Pancreas (tissue), 10 donors: Measurements from ENCODE around the gene INAFM2. TPM values are rescaled to one million over a fixed set of nuclear protein-coding genes. Genes with fewer than 3 reads are reported as not detected.

Experiments
- ATAC-seq, 4 donors: fragments of 200-7000 bp; cut with Tn5 transposase; one replicate each; pipeline versions ENCODE4 v1.8.0 to v1.9.1; 2020; ENCODE audit warnings: mild to moderate bottlenecking in 4 of 4, moderate library complexity in 4 of 4
- DNase-seq, 6 donors: peaks; one replicate each; pipeline ENCODE4 v3.0.0-alpha.2; 2020
- FAIRE-seq: peaks from 2 replicates; lab custom pipeline; 2012; peaks lifted over from hg19 to GRCh38; lab: Jason Lieb, UNC
- H3K27ac ChIP-seq, 4 donors: fragments of 200-600 bp; sonication (generic); 1 replicate in 3 of 4; 2 replicates in 1 of 4; pipeline versions ENCODE4 v1.5.0 to v1.8.0; 2020
- H3K27me3 ChIP-seq, 4 donors: fragments of 200-600 bp; one replicate each; pipeline ENCODE4 v1.8.0; 2021
- H3K36me3 ChIP-seq, 3 donors: fragments of 200-600 bp; sonication (generic) in 1 of 3; one replicate each; pipeline versions ENCODE4 v1.5.0 to v1.8.0; 2020 to 2021
- H3K4me1 ChIP-seq, 3 donors: fragments of 200-600 bp; one replicate each; pipeline ENCODE4 v1.8.0; 2021
- H3K4me3 ChIP-seq, 4 donors: fragments of 200-600 bp; sonication (generic) in 2 of 4; one replicate each; pipeline versions ENCODE4 v1.5.0 to v1.8.0; 2020 to 2021
- H3K9me3 ChIP-seq, 4 donors: fragments of 200-600 bp; one replicate each; pipeline ENCODE4 v1.8.0; 2021
- CTCF ChIP-seq, 4 donors: fragments of 200-600 bp; sonication (generic) in 3 of 4; IDR thresholded peaks; one replicate each; pipeline versions ENCODE4 v1.5.0 to v1.8.0; 2021; ENCODE audit warnings: antibody characterized with exemption in 4 of 4
- WGBS, 2 donors: extraction: QIAGEN DNeasy Blood & Tissue Kit; methylation state at CpG; one replicate each; pipeline ENCODE4 v1.1.7; 2013; 5-methylcytosine and 5-hydroxymethylcytosine counted together
- intact Hi-C, 3 donors: fragments of 100-400 bp; cut with DNase I; formaldehyde crosslinking; loops; one replicate each; pipeline versions ENCODE4 v1.11.1 to v1.14.2; 2022
- polyA plus RNA-seq, 2 donors: library from polyadenylated mRNA; stranded (reverse); fragments of 200-250 nt; gene quantifications; one replicate each; pipeline ENCODE4 v1.2.3, GENCODE V29; 2013
- total RNA-seq, 6 donors: library from RNA; stranded (reverse); fragmentation: NEBNext Ultra II Directional in 4 of 6; extraction: Animal tissue kit (Norgen Biotek cat#: 25700) in 4 of 6; gene quantifications; one replicate each; pipeline versions ENCODE4 v1.2.1 to v1.2.4, GENCODE V29; 2021 to 2023
- donor health status: healthy with polysubstance abuse.
- donor health status: DM: no; HTN: no; CAD: no; lungs with moderate emphysema.
- donor health status: DM: no; HTN: no; CAD: no.
- donor health status: control.
- donor health status: control.
- donor health status: Bipolar disorder and iron deficiency.
- donor health status: DM: yes; HTN: yes; CAD: no.
- donor health status: DM: no; HTN: no; CAD: no.
- donor health status: DM: no; HTN: no; CAD: no.
- donor health status: DM: yes; HTN: yes; CAD: no.

The INAFM2 gene
- total RNA-seq, result 10 to 100 TPM in 5 of 6 donors, 1 to 10 TPM in 1; 8.1 to 16.4 (median 11.3) TPM
- polyA plus RNA-seq, result 10 to 100 TPM in 1 of 2 donors, 1 to 10 TPM in 1; 6.5 to 11.7 TPM

DNA sequence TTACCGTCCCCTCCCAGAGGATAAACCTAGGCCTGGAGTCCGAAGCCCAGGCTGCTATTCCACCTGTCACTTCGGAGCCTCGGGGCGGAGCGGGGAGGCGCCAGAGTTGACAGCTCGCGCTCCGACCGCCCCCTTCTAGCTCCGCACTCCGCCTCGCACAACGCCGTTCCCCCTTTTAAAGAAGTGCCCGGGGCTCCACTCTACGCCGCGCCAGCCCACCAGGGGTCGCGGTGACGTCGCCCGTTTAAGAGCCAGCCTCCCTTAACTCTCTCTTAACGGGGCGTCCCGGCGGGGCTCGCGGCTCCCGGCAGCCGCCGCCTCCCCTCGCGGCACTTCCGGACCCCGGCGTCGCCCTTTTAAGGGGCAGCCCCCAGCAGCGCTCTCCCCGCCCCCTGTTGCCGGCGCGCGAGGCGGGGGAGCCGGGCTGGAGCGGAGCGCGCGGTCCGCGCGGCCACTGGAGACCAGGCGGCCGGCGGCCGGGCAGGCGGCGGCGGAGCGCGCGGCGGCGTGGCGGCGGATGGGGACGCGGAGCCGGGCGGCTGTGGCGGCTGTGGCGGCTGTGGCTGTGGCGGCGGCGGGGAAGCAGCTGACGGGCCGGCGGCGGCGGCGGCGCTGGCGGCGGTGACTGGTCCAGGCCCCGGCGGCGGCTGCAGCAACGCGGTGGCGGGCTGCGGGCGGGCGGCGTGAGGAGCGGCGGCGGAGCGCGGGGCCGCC is at the start of gene INAFM2:
TSS of gene INAFM2 (plus strand) at position 454 of the 714 bp plus-strand sequence. CDS start 364 bp downstream, outside the sequence.
- no peaks in the 10 kb centered on the region for H3K27me3 ChIP-seq
- WGBS, 2 donors, result 0 to 1% methylated on average over 43 to 103 of the region's 103 CpGs
- H3K4me1 ChIP-seq, result peaks cover 9 to 18% (median 12%) of the 10 kb centered on the region in 3 donors
- H3K36me3 ChIP-seq, result no peaks in the 10 kb centered on the region
- intact Hi-C loops, result no loop called here
- FAIRE-seq (no peak), ATAC-seq (peak; percentile 90 to 95 (median 90)), DNase-seq (peak; percentile 87 to 96 (median 92))
- no peaks in the 10 kb centered on the region for H3K9me3 ChIP-seq
- H3K4me3 ChIP-seq, result peak within 1 kb of the TSS; percentile 49 to 86 (median 80)
- TF ChIP-seq CTCF (IDR thresholded peaks at IDR 0.05), result peak; percentile 39 to 50 (median 46)
- H3K27ac ChIP-seq, result peak within 1 kb of the TSS in 3 of 4 donors; percentile 55 to 74 (median 64)

DNA sequence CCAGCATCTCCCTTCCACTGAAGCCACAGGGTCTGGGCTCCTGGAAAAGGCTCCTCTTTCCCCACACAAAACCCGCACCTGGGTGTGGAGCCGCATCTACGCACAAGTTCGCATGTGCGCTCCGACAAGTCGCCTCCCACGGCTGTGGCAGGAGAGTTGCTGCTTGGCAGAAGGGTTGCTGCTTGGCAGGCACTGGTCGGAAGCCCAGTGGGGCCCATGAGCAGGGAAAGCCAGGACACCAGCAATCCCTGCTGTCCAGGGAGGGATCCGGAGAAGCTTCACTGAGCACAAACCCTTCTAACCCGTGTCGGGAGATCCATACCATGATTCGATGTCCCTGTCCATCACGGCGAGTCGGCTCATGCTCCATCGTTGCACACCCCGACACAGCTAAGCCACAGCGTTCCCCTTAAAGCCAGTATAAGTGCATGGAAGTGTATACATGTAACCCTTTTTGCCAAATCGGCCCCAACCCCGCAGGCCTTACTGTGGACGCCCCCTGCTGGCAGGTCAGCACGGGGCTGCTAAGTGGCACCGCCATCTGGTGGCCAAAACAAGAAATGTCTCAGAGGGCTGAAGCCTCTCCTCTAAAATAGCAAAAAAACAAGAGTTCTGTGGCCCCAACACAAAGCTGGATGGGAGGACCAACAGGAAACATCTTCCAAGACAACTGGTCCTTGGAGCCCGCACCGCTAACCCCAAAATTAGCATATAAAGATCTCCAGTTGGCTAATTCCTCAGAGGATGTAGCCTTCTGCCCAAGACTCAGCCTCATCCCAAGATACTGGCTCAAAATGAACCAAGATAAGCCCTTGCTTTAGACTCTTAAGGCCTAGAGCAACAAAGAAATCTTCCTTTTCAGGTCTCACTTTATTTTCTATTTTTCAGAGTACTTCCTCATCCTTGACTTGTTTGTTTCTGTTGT is 48.9 kb upstream of the INAFM2 start:
- FAIRE-seq (no peak), ATAC-seq (peak; percentile 66 to 87 (median 82)), DNase-seq (peak; percentile 62 to 96 (median 86))
- H3K9me3 ChIP-seq, result no peaks in the 10 kb centered on the region
- intact Hi-C loops, result loop anchor here in 2 of 3 donors (5.0 kb wide), 3 partner anchors 52 to 227 kb away; no protein-coding TSS in a partner anchor
- H3K4me3 ChIP-seq, result no peak overlapping the region
- H3K36me3 ChIP-seq, result no peaks in the 10 kb centered on the region
- peaks cover 0 to 3% (median 0%) of the 10 kb centered on the region in 3 donors for H3K4me1 ChIP-seq
- TF ChIP-seq CTCF (IDR thresholded peaks at IDR 0.05), result peak; percentile 100
- WGBS, 2 donors, result 50 to 56% methylated on average over 26 of the region's 26 CpGs
- H3K27ac ChIP-seq, result no peak overlapping the region
- no peaks in the 10 kb centered on the region for H3K27me3 ChIP-seq

DNA sequence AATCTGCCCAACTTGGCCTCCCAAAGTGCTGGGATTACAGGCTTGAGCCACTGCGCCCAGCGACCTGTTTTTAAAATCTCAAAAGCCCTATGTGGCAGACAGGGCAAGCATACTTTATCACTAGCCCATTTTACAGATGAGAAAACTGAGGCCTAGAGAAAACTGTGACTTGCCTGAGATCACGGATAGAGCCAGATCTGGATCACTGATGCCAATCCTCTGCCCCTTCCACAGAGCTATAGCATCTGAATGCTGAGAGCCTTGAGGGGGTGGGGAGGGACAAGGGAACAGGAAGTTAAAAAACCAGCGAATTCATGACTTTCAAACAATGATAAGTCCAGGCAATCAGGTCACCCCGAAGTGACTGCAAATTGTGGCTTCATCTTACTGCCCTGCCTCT is 48.0 kb upstream of the INAFM2 start:
- ATAC-seq (no peak), FAIRE-seq (no peak), DNase-seq (no peak)
- no peaks in the 10 kb centered on the region for H3K27me3 ChIP-seq
- no peak overlapping the region for H3K27ac ChIP-seq
- H3K4me3 ChIP-seq, result no peak overlapping the region
- 77 to 86% methylated on average over 5 of the region's 5 CpGs for WGBS, 2 donors
- H3K36me3 ChIP-seq, result no peaks in the 10 kb centered on the region
- intact Hi-C loops, result loop anchor here in 1 of 3 donors (5.0 kb wide), 1 partner anchor 152 kb away; no protein-coding TSS in a partner anchor
- peaks cover 0 to 5% (median 0%) of the 10 kb centered on the region in 3 donors for H3K4me1 ChIP-seq
- H3K9me3 ChIP-seq, result no peaks in the 10 kb centered on the region
- no peak for TF ChIP-seq CTCF (IDR thresholded peaks at IDR 0.05)

GRCh38 chr15:40275954-40276353 is 47.5 kb upstream of the INAFM2 start:
- ATAC-seq, result no peak
- intact Hi-C loops, result loop anchor here in 1 of 3 donors (5.0 kb wide), 1 partner anchor 151 kb away; no protein-coding TSS in a partner anchor
- DNase-seq, result no peak
- WGBS, 2 donors, result 87 to 92% methylated on average over 7 of the region's 7 CpGs
- FAIRE-seq, result no peak
- H3K9me3 ChIP-seq, result no peaks in the 10 kb centered on the region
- H3K4me1 ChIP-seq, result peaks cover 0 to 5% (median 0%) of the 10 kb centered on the region in 3 donors
- H3K27ac ChIP-seq, result no peak overlapping the region
- H3K27me3 ChIP-seq, result no peaks in the 10 kb centered on the region
- H3K36me3 ChIP-seq, result no peaks in the 10 kb centered on the region
- no peak overlapping the region for H3K4me3 ChIP-seq
- TF ChIP-seq CTCF (IDR thresholded peaks at IDR 0.05), result no peak
